ENCODE data around the gene MSMO1.

DNA sequence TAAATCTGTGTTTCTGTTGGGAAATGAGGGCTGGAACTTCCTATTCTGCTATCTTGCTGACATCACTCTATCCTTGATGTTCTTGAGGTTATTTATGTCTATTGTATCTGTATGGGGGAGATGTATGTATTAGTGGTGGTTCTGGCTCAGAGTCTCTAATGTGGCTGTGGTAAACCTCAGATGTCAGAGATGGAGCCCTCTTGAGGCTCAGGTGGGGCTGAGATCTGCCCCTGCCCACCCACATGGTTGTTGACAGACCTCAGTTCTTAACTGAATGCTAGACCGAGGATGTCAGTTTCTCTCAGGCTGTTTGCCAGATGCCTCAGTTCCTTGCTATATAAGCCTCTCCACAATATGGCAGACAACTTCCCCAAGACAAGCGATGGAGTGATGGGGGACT, 48.0 kb downstream of the MSMO1 start:
- TF ChIP-seq, protein P1, sequence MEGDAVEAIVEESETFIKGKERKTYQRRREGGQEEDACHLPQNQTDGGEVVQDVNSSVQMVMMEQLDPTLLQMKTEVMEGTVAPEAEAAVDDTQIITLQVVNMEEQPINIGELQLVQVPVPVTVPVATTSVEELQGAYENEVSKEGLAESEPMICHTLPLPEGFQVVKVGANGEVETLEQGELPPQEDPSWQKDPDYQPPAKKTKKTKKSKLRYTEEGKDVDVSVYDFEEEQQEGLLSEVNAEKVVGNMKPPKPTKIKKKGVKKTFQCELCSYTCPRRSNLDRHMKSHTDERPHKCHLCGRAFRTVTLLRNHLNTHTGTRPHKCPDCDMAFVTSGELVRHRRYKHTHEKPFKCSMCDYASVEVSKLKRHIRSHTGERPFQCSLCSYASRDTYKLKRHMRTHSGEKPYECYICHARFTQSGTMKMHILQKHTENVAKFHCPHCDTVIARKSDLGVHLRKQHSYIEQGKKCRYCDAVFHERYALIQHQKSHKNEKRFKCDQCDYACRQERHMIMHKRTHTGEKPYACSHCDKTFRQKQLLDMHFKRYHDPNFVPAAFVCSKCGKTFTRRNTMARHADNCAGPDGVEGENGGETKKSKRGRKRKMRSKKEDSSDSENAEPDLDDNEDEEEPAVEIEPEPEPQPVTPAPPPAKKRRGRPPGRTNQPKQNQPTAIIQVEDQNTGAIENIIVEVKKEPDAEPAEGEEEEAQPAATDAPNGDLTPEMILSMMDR (IDR thresholded peaks at IDR 0.05), result no peak
- TF ChIP-seq EZH2 (IDR thresholded peaks at IDR 0.05; ENCODE audit: borderline replicate concordance, insufficient read depth, low read depth, low read length, poor library complexity, severe bottlenecking), result no peak

Data from B cell (primary cell).